Daoy (cell line): ENCODE measurements around the gene EDAR. TPM values are rescaled to one million over a fixed set of nuclear protein-coding genes. Genes with fewer than 3 reads are reported as not detected.

ENCODE experiments used
- DNase-seq: peaks from one replicate; pipeline ENCODE4 v3.0.0-alpha.2; 2015; ENCODE audit warnings: low read depth
- total RNA-seq: library from RNA; depleted of rRNA; stranded (reverse); fragments of >200 nt; shearing (Covaris generic); gene quantifications from 2 replicates; pipeline ENCODE4 v1.2.3, GENCODE V29; 2014

EDAR gene
- total RNA-seq, 1 experiment from 2014 or later, result not detected

DNA sequence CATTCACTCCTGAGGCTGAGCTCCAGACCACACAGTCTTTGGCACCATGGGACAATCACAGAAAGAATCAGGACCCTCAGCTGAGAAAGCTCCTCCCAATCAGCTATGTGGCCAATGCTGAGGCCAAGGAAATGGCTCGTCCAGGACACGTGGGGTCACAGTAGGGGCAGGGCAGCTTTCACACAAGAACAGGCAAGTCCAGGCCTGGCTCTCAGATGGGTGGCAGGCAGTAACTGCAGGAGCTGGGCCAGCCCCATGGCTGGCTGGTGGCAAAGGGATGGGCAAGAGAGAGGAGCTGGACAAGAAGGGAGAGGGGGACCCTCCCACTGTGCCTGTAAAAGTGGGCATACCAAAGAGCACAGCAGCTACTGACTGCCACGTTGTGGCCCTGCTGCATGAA is 12.2 kb upstream of the EDAR start:
- DNase-seq, result no peak

DNA sequence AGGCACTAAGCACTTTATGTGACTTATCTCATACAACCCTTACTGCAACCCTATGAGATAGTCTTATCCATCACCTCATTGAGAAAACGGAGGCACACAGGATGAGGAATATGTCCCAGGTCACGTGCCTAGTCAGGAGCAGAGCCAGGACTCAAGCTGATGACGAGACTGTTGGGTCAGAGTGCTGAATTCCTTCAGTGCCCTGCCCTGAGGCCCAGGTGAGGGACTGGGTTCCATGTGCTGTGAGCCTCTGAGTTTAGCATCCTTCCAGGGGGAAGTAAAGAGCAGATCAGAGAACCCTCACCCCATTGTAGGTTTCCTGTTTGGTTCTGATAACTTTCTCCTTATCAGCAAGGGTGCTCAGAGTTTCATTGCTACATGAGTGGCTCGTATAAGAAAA is 11.7 kb upstream of the EDAR start:
- DNase-seq, result no peak

DNA sequence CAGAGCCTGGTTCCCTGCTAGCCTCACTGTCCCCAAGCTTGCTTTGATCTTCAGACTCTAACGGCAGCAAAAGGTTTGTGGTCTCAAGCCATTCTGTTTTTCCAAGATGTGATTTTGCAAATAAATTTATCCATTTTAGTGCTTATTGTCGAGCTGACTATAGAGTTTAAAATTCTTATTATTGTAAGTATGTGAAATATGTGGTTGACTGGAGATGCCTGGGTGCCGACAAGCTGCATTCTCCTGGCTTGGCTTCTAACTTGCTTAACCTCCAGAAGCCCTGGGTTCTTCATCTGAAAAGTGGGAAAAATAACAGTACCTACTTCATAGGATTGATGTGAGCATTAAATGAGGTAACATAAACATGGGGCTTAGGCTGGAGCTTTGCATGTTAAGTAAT is 9.9 kb upstream of the EDAR start:
- DNase-seq, result no peak

DNA sequence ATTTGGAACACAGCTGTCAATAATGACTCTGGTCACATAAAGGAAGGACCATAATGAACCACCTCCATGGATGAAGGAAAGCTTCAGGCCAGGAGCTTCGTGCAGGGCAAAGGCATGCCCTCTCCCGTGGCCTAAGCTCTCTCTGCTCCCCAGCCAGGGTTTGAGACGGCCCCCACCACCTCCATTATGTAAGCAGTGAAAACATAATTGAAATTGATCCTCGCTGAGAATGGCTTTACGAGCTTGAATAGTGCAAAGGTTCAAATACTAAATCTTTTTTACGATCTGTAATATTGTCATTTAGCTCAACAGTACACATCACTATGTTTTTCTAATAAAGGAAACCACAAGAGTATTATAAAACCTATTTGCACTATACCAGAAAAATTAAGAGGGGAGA is 5.2 kb upstream of the EDAR start:
- no peak for DNase-seq

- no peak for DNase-seq
Measured at GRCh38 chr2:108993095-108993937, 4.3 kb upstream of the EDAR start.

DNA sequence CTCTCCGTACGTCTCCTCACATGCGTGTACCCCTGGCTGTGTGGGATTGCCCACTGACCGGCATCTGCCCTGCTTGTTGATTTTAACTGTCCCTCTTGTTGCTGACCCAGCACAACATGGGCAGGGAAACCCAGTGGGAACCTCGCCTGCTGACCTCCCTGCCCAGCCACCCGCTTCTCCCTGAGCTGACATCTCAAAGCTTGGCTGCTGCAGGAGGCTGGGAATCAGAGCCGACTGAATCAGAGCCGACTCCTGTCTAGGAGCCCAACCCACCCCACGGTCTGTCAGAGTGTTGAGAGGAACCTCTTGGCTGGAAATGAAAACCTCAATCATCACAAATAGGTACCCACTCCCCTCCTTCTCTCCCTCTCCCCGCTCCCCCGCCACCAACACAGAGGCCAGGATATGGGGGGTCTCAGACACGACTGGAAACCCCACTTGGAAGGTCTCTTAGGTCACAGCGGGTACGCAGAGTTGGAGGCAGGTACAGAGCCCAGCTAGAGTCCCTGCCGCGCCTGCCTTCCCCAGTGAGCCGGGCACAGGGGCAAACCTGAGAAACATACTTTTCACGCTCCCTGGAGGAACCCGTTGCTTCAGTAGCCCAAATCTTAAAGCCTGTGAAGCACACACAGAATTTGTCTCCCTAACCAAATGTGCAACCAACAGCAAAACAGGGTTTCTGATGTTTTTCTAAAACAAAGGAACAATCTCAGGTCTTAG is 784 bp downstream of the EDAR start:
- no peak for DNase-seq

GRCh38 chr2:108986916-108987510 is 2.0 kb downstream of the EDAR start:
- DNase-seq, result no peak

DNA sequence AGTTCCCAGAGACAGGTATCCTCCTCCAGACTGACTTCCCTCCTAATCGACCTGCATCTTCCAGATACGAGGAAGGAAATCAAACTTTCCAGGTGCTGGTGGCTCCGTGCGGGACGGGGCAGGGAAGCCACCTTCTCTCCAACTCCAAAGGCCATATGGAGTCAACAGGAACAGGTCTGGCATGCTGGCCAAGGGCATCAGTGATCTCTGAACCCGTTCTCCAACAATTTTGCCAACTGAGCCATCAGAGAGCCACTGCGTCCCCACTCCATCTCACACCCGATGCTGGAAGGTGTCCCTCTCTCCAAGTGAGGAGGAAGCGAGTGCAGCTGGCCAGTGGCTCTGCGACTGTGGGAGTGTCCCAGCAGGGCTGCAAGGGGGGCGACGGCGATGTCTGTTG is 5.4 kb downstream of the EDAR start:
- DNase-seq, result no peak

DNA sequence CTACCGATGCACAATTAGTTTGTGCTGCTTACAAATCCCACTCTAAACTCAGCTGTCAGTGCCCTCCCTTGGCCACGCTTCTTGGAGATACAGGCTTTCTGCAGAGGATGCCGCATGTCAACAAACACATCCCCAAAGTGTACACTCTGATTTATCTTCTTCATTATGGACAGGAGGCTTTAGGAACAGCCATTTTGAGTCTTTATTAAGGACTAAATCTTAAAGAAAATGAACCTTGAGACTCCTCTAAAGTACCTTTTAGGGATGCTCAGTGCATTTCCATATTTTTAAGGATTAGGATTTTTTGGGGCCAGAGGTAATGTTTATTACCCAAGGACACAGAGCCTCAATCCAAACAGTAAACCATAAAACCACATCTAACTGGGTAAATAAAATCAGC is 6.0 kb downstream of the EDAR start:
- no peak for DNase-seq

- no peak for DNase-seq
Measured at GRCh38 chr2:108982259-108982679, 6.8 kb downstream of the EDAR start.

GRCh38 chr2:108981846-108982245 is 7.2 kb downstream of the EDAR start:
- no peak for DNase-seq

DNA sequence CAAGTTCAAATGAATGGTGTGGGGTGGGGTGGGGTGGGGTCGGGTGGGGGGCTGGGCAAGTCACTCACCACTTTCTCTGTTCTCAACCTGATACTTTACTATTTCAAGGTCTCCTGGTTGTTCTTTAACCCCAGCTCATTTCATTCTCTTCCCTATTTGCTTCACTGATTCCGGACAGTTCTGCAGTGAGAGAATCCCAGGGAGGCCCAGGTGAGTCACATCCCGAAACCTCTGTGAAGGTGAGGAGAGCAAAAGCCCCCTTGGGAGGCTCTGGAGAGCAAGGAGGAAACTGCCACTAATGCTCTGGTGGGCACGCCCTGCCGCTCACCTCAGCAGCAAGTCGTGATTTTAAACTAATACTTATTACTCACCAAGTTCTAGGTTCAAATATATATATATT is 8.9 kb downstream of the EDAR start:
- no peak for DNase-seq

GRCh38 chr2:108979461-108979860 is 9.6 kb downstream of the EDAR start:
- DNase-seq, result no peak

DNA sequence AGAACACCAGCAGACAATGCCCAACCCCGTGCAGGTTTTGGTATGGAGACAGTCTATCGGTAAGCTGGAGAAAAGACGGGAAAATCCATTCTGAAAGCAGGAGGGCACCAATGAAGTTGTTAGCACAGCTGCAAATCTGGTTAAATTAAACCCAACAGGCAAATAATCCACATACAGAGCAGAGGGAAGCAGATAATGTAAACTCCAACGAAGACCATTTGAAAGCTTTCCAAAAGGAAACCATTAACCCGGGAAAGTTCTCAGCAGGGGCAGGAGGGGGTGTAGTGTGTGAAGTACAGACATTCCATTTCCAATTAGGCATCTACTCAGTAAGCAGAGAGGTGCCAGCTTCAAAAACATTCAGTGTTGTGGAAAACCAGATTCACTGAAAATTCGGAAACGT is 10.3 kb downstream of the EDAR start:
- no peak for DNase-seq

DNA sequence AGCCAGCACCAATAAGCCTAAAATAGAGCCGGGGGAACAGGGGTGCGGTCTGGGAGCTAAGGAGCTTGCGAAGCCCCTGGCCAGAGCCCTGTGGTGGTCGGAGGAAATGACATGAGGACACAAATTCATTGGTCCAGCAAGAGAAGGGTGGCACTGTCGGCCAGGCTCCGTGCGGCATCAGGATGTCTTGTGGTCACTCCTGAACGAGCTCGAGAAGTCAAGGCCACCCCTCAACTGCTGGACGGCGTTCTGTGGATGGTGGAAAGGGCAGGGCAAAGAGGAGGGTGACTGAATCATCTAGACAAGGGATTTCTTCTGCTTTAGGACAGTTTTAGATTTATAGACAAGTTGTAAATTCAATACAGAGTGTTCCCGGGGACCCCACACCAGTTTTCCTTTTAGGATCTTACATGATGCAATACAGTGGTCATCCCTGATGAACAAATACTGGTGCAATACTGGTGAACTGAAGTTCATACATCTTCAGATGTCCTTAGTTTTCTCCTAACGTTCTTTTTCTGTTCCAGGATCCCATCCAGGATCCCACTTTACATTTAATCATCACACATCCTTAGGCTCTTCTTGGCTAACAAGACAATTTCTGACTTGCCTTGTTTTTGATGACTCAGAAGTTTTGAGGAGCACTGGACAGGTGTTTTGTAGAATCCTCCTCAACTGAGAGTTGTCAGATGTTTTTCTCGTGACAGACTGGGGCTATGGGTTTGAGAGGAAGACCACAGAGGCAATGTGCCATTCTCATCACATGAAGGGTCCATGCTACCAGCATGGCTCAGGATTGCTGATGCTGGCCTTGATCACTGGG is 13.2 kb downstream of the EDAR start:
- no peak for DNase-seq

DNA sequence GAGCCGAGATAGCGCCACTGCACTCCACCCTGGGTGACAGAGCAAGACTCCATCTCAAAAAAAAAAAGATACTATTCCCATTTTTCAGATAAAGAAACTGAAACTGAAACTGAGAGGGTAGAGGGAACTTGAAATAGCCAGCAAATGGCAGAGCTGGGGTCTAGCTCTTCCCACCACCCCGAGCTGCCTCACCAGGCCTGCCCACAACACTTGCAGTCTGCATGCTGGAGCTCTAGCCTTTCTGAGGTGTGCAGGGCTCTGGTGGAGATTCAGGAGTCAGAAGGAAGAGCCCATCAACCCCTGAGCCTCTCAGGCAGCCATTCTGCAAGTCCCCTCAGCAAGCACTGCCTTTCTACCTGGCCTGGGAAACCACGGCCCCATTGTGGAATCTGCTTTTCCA is 14.3 kb downstream of the EDAR start:
- no peak for DNase-seq

- no peak for DNase-seq
Measured at GRCh38 chr2:108972663-108973062, 16.4 kb downstream of the EDAR start.

DNA sequence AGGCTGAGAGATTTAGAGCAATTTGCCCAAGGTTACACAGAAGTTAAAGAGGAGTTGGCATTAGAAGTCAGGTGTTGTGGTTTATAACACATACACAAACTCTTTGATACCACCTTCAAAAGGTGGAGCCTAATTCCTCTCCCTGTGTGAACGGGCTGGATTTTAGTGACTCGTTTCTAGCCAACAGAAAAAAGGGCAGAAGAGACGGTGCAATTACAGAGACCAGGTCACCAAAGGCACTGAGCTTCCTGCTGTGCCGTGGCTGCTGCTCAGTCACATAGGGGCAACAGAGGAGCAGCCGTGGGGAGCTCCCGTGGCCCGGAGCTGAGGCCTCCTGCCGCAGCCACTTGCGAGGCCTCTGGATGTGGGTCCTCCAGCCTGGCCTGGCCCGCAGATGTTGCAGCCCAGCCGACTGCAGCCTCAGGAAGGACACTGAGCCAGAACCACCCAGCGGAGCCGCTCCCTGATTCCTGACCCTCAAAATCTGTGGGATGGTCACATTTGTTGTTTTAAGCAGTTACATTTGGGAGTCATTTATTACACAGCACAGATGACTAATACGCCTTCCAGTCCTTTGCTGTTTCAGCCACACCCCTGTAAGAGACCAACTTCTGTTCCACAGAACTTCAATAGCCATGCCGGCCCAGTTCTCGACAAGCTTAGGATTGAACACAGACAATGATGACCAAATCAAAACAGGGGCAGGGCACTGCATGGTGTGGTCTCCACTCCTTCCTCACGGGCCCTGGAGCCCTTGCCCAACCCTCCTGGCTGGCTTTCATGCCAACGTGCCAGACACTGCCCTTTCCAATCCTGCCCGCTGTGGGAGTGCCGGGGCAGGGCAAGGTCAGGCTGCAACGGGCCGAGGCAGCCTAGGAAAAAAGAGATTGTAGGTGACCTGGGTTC is 17.1 kb downstream of the EDAR start:
- DNase-seq, result peak; percentile 53

- DNase-seq, result no peak
Measured at GRCh38 chr2:108970369-108970768, 18.7 kb downstream of the EDAR start.

DNA sequence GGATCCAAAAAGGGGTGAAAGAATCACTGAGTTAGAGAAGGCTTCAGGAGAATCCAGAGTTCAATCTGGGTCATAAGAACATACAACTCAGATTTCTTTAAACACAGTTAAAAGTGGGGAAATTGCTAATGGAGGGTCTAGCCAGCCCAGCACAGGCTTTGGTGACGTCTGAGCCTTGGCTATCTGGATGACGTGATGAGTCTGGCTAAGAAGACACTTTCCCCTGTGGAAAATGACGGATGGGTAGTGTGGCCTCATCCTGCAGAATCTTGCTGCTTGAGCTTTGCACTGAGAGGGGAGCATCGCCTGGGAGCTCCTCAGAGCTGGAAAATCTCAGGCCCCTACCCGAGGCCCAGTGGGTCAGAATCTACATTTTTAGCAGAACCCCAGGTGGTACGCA is 19.2 kb downstream of the EDAR start:
- no peak for DNase-seq

GRCh38 chr2:108968619-108969018 is 20.4 kb downstream of the EDAR start:
- DNase-seq, result peak; percentile 54
